Gastrocnemius medialis (tissue), 4 donors: ENCODE data around the gene SIGLEC9.

Experiments
- POLR2A ChIP-seq, 2 donors: fragments of 450-650 bp; IDR thresholded peaks; one replicate each; pipeline ENCODE4 v1.6.1; 2017; ENCODE audit warnings: antibody characterized with exemption in 2 of 2, mild to moderate bottlenecking in 2 of 2, moderate library complexity in 2 of 2
- TF ChIP-seq, protein P1 (sequence below), 5 experiments: fragments of 450-650 bp in 3 of 5; fragments of 200-600 bp in 2 of 5; sonication (generic) in 2 of 5; IDR thresholded peaks in 4 of 5; conservative IDR thresholded peaks in 1 of 5; 1 replicate in 4 of 5; 2 replicates in 1 of 5; pipeline ENCODE4 v1.5.1; 2016 to 2019; ENCODE audit warnings: antibody characterized with exemption in 5 of 5, mild to moderate bottlenecking in 3 of 5, moderate library complexity in 3 of 5

DNA sequence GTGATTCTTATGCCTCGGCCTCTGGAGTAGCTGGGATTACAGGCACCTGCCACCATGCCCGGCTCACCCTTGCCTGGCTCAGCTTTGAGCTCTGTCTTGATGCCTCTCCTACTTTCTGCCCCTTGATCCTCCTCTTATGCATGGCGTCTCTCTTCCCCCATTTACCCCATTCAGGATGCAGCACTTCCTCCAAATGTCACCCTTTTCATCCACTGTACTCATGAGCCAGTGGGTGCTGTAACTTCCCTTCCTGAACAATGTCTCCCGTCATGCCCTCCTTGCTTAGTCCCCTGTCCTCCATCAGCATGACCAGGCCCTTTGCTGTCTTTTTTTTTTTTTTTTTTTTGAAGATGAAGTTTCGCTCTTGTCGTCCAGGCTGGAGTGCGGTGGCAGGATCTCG is 3.4 kb upstream of the SIGLEC9 start:
- TF ChIP-seq, protein P1, sequence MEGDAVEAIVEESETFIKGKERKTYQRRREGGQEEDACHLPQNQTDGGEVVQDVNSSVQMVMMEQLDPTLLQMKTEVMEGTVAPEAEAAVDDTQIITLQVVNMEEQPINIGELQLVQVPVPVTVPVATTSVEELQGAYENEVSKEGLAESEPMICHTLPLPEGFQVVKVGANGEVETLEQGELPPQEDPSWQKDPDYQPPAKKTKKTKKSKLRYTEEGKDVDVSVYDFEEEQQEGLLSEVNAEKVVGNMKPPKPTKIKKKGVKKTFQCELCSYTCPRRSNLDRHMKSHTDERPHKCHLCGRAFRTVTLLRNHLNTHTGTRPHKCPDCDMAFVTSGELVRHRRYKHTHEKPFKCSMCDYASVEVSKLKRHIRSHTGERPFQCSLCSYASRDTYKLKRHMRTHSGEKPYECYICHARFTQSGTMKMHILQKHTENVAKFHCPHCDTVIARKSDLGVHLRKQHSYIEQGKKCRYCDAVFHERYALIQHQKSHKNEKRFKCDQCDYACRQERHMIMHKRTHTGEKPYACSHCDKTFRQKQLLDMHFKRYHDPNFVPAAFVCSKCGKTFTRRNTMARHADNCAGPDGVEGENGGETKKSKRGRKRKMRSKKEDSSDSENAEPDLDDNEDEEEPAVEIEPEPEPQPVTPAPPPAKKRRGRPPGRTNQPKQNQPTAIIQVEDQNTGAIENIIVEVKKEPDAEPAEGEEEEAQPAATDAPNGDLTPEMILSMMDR (IDR thresholded peaks at IDR 0.05 in 4 of 5, conservative IDR thresholded peaks at IDR 0.05 in 1 of 5) = no peak
- TF ChIP-seq POLR2A (IDR thresholded peaks at IDR 0.05) = no peak
